ENCODE measurements around the gene TRAK1. TPM values are rescaled to one million over a fixed set of nuclear protein-coding genes. Genes with fewer than 3 reads are reported as not detected.
"Not testable (repeated sequence)": the region's sequence is repeated elsewhere in the genome, so short reads cannot be mapped to it uniquely, and the experiment has no call there.

Gene TRAK1, protein sequence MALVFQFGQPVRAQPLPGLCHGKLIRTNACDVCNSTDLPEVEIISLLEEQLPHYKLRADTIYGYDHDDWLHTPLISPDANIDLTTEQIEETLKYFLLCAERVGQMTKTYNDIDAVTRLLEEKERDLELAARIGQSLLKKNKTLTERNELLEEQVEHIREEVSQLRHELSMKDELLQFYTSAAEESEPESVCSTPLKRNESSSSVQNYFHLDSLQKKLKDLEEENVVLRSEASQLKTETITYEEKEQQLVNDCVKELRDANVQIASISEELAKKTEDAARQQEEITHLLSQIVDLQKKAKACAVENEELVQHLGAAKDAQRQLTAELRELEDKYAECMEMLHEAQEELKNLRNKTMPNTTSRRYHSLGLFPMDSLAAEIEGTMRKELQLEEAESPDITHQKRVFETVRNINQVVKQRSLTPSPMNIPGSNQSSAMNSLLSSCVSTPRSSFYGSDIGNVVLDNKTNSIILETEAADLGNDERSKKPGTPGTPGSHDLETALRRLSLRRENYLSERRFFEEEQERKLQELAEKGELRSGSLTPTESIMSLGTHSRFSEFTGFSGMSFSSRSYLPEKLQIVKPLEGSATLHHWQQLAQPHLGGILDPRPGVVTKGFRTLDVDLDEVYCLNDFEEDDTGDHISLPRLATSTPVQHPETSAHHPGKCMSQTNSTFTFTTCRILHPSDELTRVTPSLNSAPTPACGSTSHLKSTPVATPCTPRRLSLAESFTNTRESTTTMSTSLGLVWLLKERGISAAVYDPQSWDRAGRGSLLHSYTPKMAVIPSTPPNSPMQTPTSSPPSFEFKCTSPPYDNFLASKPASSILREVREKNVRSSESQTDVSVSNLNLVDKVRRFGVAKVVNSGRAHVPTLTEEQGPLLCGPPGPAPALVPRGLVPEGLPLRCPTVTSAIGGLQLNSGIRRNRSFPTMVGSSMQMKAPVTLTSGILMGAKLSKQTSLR
- polyA plus RNA-seq (2013, experiment 1 of 2) = 21.1 TPM
- polyA plus RNA-seq (2013, experiment 2 of 2) = 28.0 TPM

- 92% methylated on average over 14 of the region's 14 CpGs for WGBS
- no peak within 1 kb of the TSS for H3K9ac ChIP-seq (ENCODE audit: low read depth, low read length)
- no peaks in the 10 kb centered on the region for H3K27me3 ChIP-seq (ENCODE audit: insufficient read depth, low read length)
- no peaks in the 10 kb centered on the region for H3K9me3 ChIP-seq (ENCODE audit: insufficient read depth, low read depth, low read length)
- peaks cover 7% of the 10 kb centered on the region; the same call in 1 of the 2 replicates for H3K36me3 ChIP-seq (ENCODE audit: insufficient read depth, low read length)
- no peak within 1 kb of the TSS for H3K27ac ChIP-seq (ENCODE audit: low read depth, low read length)
- no peak within 1 kb of the TSS for H3K4me3 ChIP-seq (ENCODE audit: low read length)
- peaks cover 12% of the 10 kb centered on the region for H3K4me1 ChIP-seq (ENCODE audit: insufficient read depth, low read length)
These were observed at the start of gene TRAK1 for GRCh38 chr3:42090973-42091731. TSS of gene TRAK1 (plus strand) at chr3:42091357. CDS start at chr3:42091470, 113 bp downstream.

DNA sequence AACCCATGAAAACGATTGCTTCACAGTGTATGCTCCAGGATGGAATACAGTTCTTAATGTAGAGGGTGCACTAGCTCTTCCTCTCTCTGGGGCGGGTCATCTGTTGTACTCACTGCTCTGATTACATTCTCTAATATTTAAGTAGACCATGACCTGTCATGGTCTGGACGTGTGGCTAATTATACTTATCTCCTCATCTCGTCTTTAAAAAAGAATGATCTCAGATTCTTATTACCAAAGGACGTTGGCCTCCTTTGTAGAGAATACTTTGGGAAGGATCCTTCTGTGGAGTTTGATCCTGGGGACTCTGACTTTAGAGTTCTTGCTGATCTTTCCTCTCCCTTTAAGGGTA lies 48.4 kb upstream of the TRAK1 start:
- WGBS = 54% methylated on average over 5 of the region's 5 CpGs
- Histone ChIP-seq H3K27ac (ENCODE audit: low read depth, low read length) (peak overlapping the region; percentile 95), H3K36me3 (ENCODE audit: insufficient read depth, low read length) (no peaks in the 10 kb centered on the region), H3K4me3 (ENCODE audit: low read length) (peak overlapping the region; percentile 42), H3K27me3 (ENCODE audit: insufficient read depth, low read length) (no peaks in the 10 kb centered on the region), H3K4me1 (ENCODE audit: insufficient read depth, low read length) (peaks cover 34% of the 10 kb centered on the region), H3K9ac (ENCODE audit: low read depth, low read length) (peak overlapping the region; percentile 71), H3K9me3 (ENCODE audit: insufficient read depth, low read depth, low read length) (no peaks in the 10 kb centered on the region)

GRCh38 chr3:42043099-42043813 lies 47.9 kb upstream of the TRAK1 start:
- 5% methylated on average over 7 of the region's 9 CpGs for WGBS
- Histone ChIP-seq H3K9me3 (ENCODE audit: insufficient read depth, low read depth, low read length) (no peaks in the 10 kb centered on the region), H3K4me1 (ENCODE audit: insufficient read depth, low read length) (peaks cover 39% of the 10 kb centered on the region), H3K27ac (ENCODE audit: low read depth, low read length) (peak overlapping the region; percentile 95), H3K36me3 (ENCODE audit: insufficient read depth, low read length) (no peaks in the 10 kb centered on the region), H3K4me3 (ENCODE audit: low read length) (peak overlapping the region; percentile 42), H3K27me3 (ENCODE audit: insufficient read depth, low read length) (no peaks in the 10 kb centered on the region), H3K9ac (ENCODE audit: low read depth, low read length) (peak overlapping the region; percentile 71)

DNA sequence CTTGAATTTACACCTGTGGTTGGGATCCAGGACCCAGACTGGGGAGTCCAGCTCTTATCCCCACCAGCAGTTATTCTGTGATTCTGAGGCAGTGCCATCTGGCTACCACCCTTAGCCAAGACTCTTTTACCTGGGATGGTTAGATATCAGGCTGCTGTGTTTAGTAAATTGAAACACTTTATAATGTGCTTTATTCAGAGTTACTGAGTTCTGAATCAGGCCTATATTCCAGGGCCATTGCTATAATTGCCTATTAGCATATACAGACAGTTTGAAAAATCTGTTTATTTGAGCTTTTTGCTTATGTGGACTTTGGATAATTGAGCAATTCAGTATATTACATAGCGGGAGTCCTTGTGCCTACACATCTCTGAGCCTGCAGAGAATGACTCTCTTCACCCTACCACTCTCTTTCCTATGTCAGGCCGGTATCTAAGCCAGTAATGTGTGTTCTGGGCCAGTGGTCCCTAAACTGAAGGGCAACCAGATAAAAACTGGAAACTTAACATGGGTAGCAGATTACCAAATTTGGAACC lies 45.4 kb upstream of the TRAK1 start:
- H3K27me3 ChIP-seq (ENCODE audit: insufficient read depth, low read length) = no peaks in the 10 kb centered on the region
- no peak overlapping the region for H3K9ac ChIP-seq (ENCODE audit: low read depth, low read length)
- no peak overlapping the region for H3K4me3 ChIP-seq (ENCODE audit: low read length)
- H3K27ac ChIP-seq (ENCODE audit: low read depth, low read length) = no peak overlapping the region
- H3K36me3 ChIP-seq (ENCODE audit: insufficient read depth, low read length) = no peaks in the 10 kb centered on the region
- peaks cover 40% of the 10 kb centered on the region for H3K4me1 ChIP-seq (ENCODE audit: insufficient read depth, low read length)
- no peaks in the 10 kb centered on the region for H3K9me3 ChIP-seq (ENCODE audit: insufficient read depth, low read depth, low read length)
- WGBS = 100% methylated on average over 2 of the region's 2 CpGs

GRCh38 chr3:42048526-42048925 lies 42.6 kb upstream of the TRAK1 start:
- not testable (repeated sequence) for H3K27me3 ChIP-seq (ENCODE audit: insufficient read depth, low read length); H3K4me3 ChIP-seq (ENCODE audit: low read length); H3K36me3 ChIP-seq (ENCODE audit: insufficient read depth, low read length); H3K9ac ChIP-seq (ENCODE audit: low read depth, low read length); H3K27ac ChIP-seq (ENCODE audit: low read depth, low read length); H3K9me3 ChIP-seq (ENCODE audit: insufficient read depth, low read depth, low read length)
- H3K4me1 ChIP-seq (ENCODE audit: insufficient read depth, low read length) = peaks cover 52% of the 10 kb centered on the region
- 88% methylated on average over 4 of the region's 4 CpGs for WGBS

DNA sequence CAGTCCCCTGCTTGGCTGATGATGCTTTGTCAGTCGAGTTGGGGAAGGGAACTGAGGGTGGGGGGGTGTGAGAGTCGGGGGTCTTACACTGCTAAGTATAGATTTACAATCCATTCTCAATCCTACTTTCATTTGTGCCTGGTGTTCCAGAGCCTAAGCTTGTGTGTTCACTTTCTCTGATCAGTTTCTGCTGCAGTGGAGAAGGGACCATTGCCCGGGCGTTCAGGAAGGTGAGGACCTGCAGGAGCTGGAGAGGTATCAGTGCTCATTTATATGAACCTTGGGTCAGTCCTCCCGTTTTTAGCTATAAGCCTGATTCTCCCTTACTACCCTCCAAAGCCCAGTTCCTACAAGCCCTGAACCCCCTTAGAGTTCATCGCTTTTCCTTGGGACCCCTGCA lies 41.0 kb upstream of the TRAK1 start:
- Histone ChIP-seq H3K4me3 (ENCODE audit: low read length) (no peak overlapping the region), H3K9ac (ENCODE audit: low read depth, low read length) (no peak overlapping the region), H3K27me3 (ENCODE audit: insufficient read depth, low read length) (no peaks in the 10 kb centered on the region), H3K27ac (ENCODE audit: low read depth, low read length) (no peak overlapping the region), H3K9me3 (ENCODE audit: insufficient read depth, low read depth, low read length) (no peaks in the 10 kb centered on the region), H3K36me3 (ENCODE audit: insufficient read depth, low read length) (no peaks in the 10 kb centered on the region), H3K4me1 (ENCODE audit: insufficient read depth, low read length) (peaks cover 44% of the 10 kb centered on the region)
- WGBS = 96% methylated on average over 4 of the region's 6 CpGs

DNA sequence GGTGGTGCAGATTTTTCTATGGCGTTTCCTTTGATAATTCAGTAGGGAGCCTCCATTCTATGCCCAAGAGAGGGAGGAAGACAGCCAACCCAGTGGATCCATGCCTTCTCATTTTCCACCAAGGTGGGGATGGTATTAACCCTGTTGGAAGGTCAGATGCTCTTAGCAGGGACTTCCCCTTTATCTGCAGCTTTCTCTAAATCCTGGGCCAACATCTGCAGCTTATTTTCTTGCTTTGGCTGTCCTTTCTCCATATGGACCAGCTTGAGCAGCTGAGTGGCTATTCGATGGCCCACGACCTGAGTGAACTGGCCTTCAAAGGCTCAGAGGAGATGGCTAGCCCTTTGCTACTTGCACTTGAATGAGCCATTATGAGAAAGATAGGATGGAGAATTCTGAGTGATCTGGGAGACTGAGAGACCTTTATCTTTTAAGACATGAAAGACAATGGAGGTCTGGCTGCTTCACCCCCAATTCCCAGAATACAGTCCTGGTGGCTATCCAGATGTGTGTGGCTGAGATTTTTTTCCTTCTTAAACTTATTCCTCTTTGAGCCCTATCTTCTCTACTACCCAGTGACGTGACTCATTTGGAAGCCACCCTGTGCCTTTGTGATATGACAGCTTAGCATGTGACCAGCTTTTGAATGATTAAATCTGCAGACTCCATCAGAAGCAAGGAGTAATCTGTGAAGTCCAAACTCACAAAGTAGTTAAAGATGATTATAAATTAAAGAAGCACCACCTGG lies 39.6 kb upstream of the TRAK1 start:
- H3K27ac ChIP-seq (ENCODE audit: low read depth, low read length) = no peak overlapping the region
- H3K9ac ChIP-seq (ENCODE audit: low read depth, low read length) = no peak overlapping the region
- no peak overlapping the region for H3K4me3 ChIP-seq (ENCODE audit: low read length)
- H3K9me3 ChIP-seq (ENCODE audit: insufficient read depth, low read depth, low read length) = no peaks in the 10 kb centered on the region
- H3K27me3 ChIP-seq (ENCODE audit: insufficient read depth, low read length) = no peaks in the 10 kb centered on the region
- H3K4me1 ChIP-seq (ENCODE audit: insufficient read depth, low read length) = peaks cover 36% of the 10 kb centered on the region
- 73% methylated on average over 4 of the region's 4 CpGs for WGBS
- no peaks in the 10 kb centered on the region for H3K36me3 ChIP-seq (ENCODE audit: insufficient read depth, low read length)

GRCh38 chr3:42052132-42052483 lies 39.0 kb upstream of the TRAK1 start:
- H3K27ac ChIP-seq (ENCODE audit: low read depth, low read length) = no peak overlapping the region
- 78% methylated on average over 2 of the region's 2 CpGs for WGBS
- H3K4me1 ChIP-seq (ENCODE audit: insufficient read depth, low read length) = peaks cover 41% of the 10 kb centered on the region
- H3K9me3 ChIP-seq (ENCODE audit: insufficient read depth, low read depth, low read length) = no peaks in the 10 kb centered on the region
- H3K4me3 ChIP-seq (ENCODE audit: low read length) = no peak overlapping the region
- H3K36me3 ChIP-seq (ENCODE audit: insufficient read depth, low read length) = no peaks in the 10 kb centered on the region
- H3K27me3 ChIP-seq (ENCODE audit: insufficient read depth, low read length) = no peaks in the 10 kb centered on the region
- no peak overlapping the region for H3K9ac ChIP-seq (ENCODE audit: low read depth, low read length)

DNA sequence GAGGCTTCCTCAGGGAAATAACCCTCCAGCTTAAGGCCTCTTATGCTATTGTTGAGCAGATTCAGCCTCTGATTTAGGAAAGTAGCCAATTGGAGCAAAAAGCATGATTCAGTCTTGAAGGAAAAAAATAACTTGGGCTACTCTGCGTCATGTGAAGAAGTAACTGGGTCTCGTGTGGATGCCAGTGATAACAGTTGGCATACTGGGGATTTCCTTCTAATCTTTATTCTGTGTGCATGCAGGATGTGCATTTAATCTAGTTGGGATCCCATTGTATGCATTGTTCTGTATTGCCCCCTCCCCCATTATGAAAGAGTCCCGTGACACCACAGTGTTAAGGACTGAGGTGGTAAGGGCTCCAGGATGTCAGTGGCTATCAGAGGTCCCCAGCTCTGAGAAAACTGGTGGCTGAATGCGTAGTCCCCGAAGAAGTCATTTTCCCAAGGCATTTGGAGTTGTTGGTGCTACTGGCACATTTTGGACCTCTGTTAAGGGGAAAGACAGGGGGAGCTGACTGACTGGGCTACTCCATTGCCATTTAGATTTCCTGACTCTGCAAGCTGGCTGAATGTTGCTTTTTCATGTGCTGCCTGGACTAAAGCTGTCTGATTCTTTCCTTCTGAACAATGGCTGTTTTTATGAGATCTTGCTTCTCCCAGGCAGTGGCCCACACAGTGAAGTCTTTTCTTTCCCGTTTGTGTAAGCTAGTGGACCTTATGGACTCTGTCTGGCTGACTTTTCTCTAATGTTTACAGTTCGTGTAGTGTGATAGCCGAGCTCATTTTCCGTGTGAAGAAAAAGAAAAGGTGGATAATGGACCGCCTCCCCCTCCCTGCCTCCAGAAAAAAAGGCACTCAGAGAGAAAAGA lies 38.4 kb upstream of the TRAK1 start:
- no peaks in the 10 kb centered on the region for H3K27me3 ChIP-seq (ENCODE audit: insufficient read depth, low read length)
- peak overlapping the region; percentile 18; the same call in 1 of the 2 replicates for H3K4me3 ChIP-seq (ENCODE audit: low read length)
- peak overlapping the region; percentile 22; the same call in 1 of the 2 replicates for H3K9ac ChIP-seq (ENCODE audit: low read depth, low read length)
- 66% methylated on average over 9 of the region's 10 CpGs for WGBS
- H3K36me3 ChIP-seq (ENCODE audit: insufficient read depth, low read length) = no peaks in the 10 kb centered on the region
- no peaks in the 10 kb centered on the region for H3K9me3 ChIP-seq (ENCODE audit: insufficient read depth, low read depth, low read length)
- peak overlapping the region; percentile 25 for H3K27ac ChIP-seq (ENCODE audit: low read depth, low read length)
- peaks cover 47% of the 10 kb centered on the region for H3K4me1 ChIP-seq (ENCODE audit: insufficient read depth, low read length)
